GM12891 (cell line): ENCODE results near the gene STK24.
A peak's percentile ranks its signal among the peaks of the same experiment; 100 is the strongest.

ENCODE experiments used
- POLR2A ChIP-seq: IDR thresholded peaks from 2 replicates; pipeline ENCODE4 v1.6.1; 2011; ENCODE audit warnings: low read depth, low read length, control low read depth
- POLR2AphosphoS5 ChIP-seq: IDR thresholded peaks from 2 replicates; pipeline ENCODE4 v1.6.1; 2011; ENCODE audit warnings: low read depth, low read length, control low read depth
- SPI1 ChIP-seq: IDR thresholded peaks from 2 replicates; pipeline ENCODE4 v1.6.1; 2011; ENCODE audit warnings: low read depth, low read length, control low read depth
- TAF1 ChIP-seq: IDR thresholded peaks from 2 replicates; pipeline ENCODE4 v1.6.1; 2011; ENCODE audit warnings: low read depth, low read length, control low read depth

DNA sequence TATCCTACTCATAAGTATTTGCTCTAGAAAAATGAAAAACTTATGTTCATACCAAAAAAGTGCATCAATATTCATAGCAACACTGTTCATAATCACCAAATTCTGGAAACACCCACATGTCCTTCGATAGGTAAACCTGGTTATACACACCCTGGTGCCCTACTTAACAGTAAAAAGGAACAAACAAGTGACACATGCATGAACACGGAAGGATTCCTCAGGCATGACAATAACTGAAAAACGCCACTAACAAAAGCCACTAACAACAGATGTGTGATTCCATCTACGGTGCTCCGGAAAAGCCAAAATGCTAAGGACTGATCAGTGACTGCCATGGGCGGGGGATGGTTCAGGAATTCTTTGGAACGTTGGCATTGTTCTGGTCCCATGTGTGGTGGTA is 65.5 kb downstream of the STK24 start:
- TF ChIP-seq POLR2AphosphoS5 (no peak), POLR2A (0 out of 2 replicates have a peak, but pooled peaks have one; percentile 16), SPI1 (no peak), TAF1 (no peak)
